H9 (cell line): Measurements from ENCODE around the gene MSI1. TPM values are rescaled to one million over a fixed set of nuclear protein-coding genes. Genes with fewer than 3 reads are reported as not detected.
A peak's percentile ranks its signal among the peaks of the same experiment; 100 is the strongest.

Experiments used
- DNase-seq: peaks from one replicate; pipeline ENCODE4 v3.0.0-alpha.2; 2017
- H2AFZ ChIP-seq: one replicate; pipeline ENCODE4 v1.6.1; 2013; ENCODE audit warnings: mild to moderate bottlenecking, low read length, control low read depth, moderate library complexity
- H2AK5ac ChIP-seq: 2 replicates; pipeline ENCODE4 v1.6.1; 2013; ENCODE audit warnings: low read length, control low read depth, mixed read lengths; ENCODE audit not compliant: insufficient read length
- H2BK120ac ChIP-seq: one replicate; pipeline ENCODE4 v1.6.1; 2013; ENCODE audit warnings: low read depth, mild to moderate bottlenecking, low read length, control low read depth, inconsistent platforms; ENCODE audit not compliant: poor library complexity, severe bottlenecking
- H2BK12ac ChIP-seq: 2 replicates; pipeline ENCODE4 v1.6.1; 2013; ENCODE audit warnings: low read length, control low read depth, mixed read lengths, low read depth; ENCODE audit not compliant: insufficient read length
- H2BK15ac ChIP-seq: 2 replicates; pipeline ENCODE4 v1.6.1; 2013; ENCODE audit warnings: low read depth, low read length, control low read depth
- H2BK20ac ChIP-seq: one replicate; pipeline ENCODE4 v1.6.1; 2013; ENCODE audit warnings: low read depth, mild to moderate bottlenecking, low read length, control low read depth, inconsistent platforms; ENCODE audit not compliant: poor library complexity, severe bottlenecking
- H2BK5ac ChIP-seq: 2 replicates; pipeline ENCODE4 v1.6.1; 2013; ENCODE audit warnings: low read length, control low read depth, mixed read lengths; ENCODE audit not compliant: insufficient read length
- H3K14ac ChIP-seq: 2 replicates; pipeline ENCODE4 v1.6.1; 2013; ENCODE audit warnings: low read length, control low read depth; ENCODE audit not compliant: insufficient read depth
- H3K18ac ChIP-seq: 2 replicates; pipeline ENCODE4 v1.6.1; 2013; ENCODE audit warnings: low read depth, mild to moderate bottlenecking, mixed read lengths, low read length, control low read depth; ENCODE audit not compliant: insufficient read length
- H3K23ac ChIP-seq: 2 replicates; pipeline ENCODE4 v1.6.1; 2013; ENCODE audit warnings: low read length, control low read depth, mixed read lengths, low read depth; ENCODE audit not compliant: insufficient read length
- H3K23me2 ChIP-seq: 2 replicates; pipeline ENCODE4 v1.6.1; 2013; ENCODE audit warnings: low read depth, mild to moderate bottlenecking, mixed read lengths, low read length, control low read depth; ENCODE audit not compliant: insufficient read length, poor library complexity, severe bottlenecking
- H3K27ac ChIP-seq: 2 replicates; pipeline ENCODE4 v1.5.1; 2013; ENCODE audit warnings: low read length, control low read depth, mixed read lengths, low read depth; ENCODE audit not compliant: insufficient read length
- H3K27me3 ChIP-seq: 2 replicates; pipeline ENCODE4 v1.6.1; 2013; ENCODE audit warnings: low read length, control low read depth, inconsistent platforms; ENCODE audit not compliant: insufficient read depth
- H3K4ac ChIP-seq: 2 replicates; pipeline ENCODE4 v1.6.1; 2013; ENCODE audit warnings: low read depth, mild to moderate bottlenecking, control low read depth, inconsistent platforms, low read length, moderate library complexity
- H3K4me1 ChIP-seq: 2 replicates; pipeline ENCODE4 v1.6.1; 2013; ENCODE audit warnings: low read length, control low read depth, inconsistent platforms; ENCODE audit not compliant: insufficient read depth
- H3K4me2 ChIP-seq: 2 replicates; pipeline ENCODE4 v1.6.1; 2013; ENCODE audit warnings: low read length, control low read depth, mixed read lengths; ENCODE audit not compliant: insufficient read length, insufficient read depth
- H3K56ac ChIP-seq: 2 replicates; pipeline ENCODE4 v1.6.1; 2013; ENCODE audit warnings: low read depth, mild to moderate bottlenecking, mixed read lengths, low read length, control low read depth; ENCODE audit not compliant: insufficient read length
- H3K79me1 ChIP-seq: 2 replicates; pipeline ENCODE4 v1.6.1; 2013; ENCODE audit warnings: low read depth, mild to moderate bottlenecking, moderate library complexity, low read length, control low read depth, inconsistent platforms; ENCODE audit not compliant: insufficient read depth, poor library complexity, severe bottlenecking
- H3K79me2 ChIP-seq: 2 replicates; pipeline ENCODE4 v1.6.1; 2013; ENCODE audit warnings: low read length, control low read depth, inconsistent platforms; ENCODE audit not compliant: insufficient read depth
- H3K9ac ChIP-seq: 2 replicates; pipeline ENCODE4 v1.6.1; 2013; ENCODE audit warnings: low read length, control low read depth, mixed read lengths; ENCODE audit not compliant: insufficient read length; ENCODE audit errors: extremely low read depth
- H3K9me3 ChIP-seq: one replicate; pipeline ENCODE4 v1.6.1; 2013; ENCODE audit warnings: low read depth, low read length, inconsistent platforms; ENCODE audit not compliant: control insufficient read depth
- H3T11ph ChIP-seq: one replicate; pipeline ENCODE4 v1.6.1; 2013; ENCODE audit warnings: mild to moderate bottlenecking, low read length, control low read depth, inconsistent platforms
- H4K20me1 ChIP-seq: one replicate; pipeline ENCODE4 v1.6.1; 2013; ENCODE audit not compliant: control insufficient read depth, insufficient read length, insufficient read depth
- H4K5ac ChIP-seq: 2 replicates; pipeline ENCODE4 v1.6.1; 2013; ENCODE audit warnings: low read depth, mild to moderate bottlenecking, mixed read lengths, low read length, control low read depth; ENCODE audit not compliant: insufficient read length
- H4K8ac ChIP-seq: replicated peaks from 2 replicates; pipeline ENCODE4 v1.6.1; 2013; ENCODE audit warnings: low read length, control low read depth, mixed read lengths, low read depth; ENCODE audit not compliant: insufficient read length
- H4K91ac ChIP-seq: 2 replicates; pipeline ENCODE4 v1.6.1; 2013; ENCODE audit warnings: low read depth, mild to moderate bottlenecking, moderate library complexity, mixed read lengths, low read length, control low read depth; ENCODE audit not compliant: insufficient read length
- H3K27ac Mint-ChIP-seq, 3 experiments: 2 replicates in 2 of 3; 3 replicates in 1 of 3; pipeline ENCODE4 v1.8.0; 2020 to 2021; ENCODE audit warnings: mixed read lengths in 3 of 3, mild to moderate bottlenecking in 1 of 3, moderate library complexity in 1 of 3
- H3K27me3 Mint-ChIP-seq: 2 replicates; pipeline ENCODE4 v1.8.0; 2021; ENCODE audit warnings: low read depth, mild to moderate bottlenecking, moderate library complexity, mixed read lengths
- H3K36me3 Mint-ChIP-seq, 3 experiments: 2 replicates in 2 of 3; 3 replicates in 1 of 3; pipeline ENCODE4 v1.8.0; 2020 to 2021; ENCODE audit warnings: low read depth in 3 of 3, mixed read lengths in 3 of 3; ENCODE audit not compliant: insufficient read depth in 1 of 3
- H3K4me1 Mint-ChIP-seq, 2 experiments: 2 replicates each; pipeline ENCODE4 v1.8.0; 2020; ENCODE audit warnings: mixed read lengths in 2 of 2
- H3K4me3 Mint-ChIP-seq, 2 experiments: 2 replicates in 1 of 2; 3 replicates in 1 of 2; pipeline ENCODE4 v1.8.0; 2020 to 2021; ENCODE audit warnings: mild to moderate bottlenecking in 2 of 2, mixed read lengths in 2 of 2, moderate library complexity in 1 of 2
- H3K9me3 Mint-ChIP-seq, 2 experiments: 2 replicates in 1 of 2; 3 replicates in 1 of 2; pipeline ENCODE4 v1.8.0; 2020; ENCODE audit warnings: mild to moderate bottlenecking in 2 of 2, mixed read lengths in 2 of 2, moderate library complexity in 1 of 2
- WGBS: extraction: QIAGEN DNeasy Blood & Tissue Kit; methylation state at CpG from one replicate; pipeline ENCODE4 v1.1.7; 2013; ENCODE audit warnings: missing lambda C conversion rate, low lambda C conversion rate, mixed read lengths; ENCODE audit not compliant: insufficient read length; ENCODE audit errors: extremely low coverage; 5-methylcytosine and 5-hydroxymethylcytosine counted together
- long read RNA-seq: library from polyadenylated mRNA; unstranded; transcript quantifications from one replicate; pipeline ENCODE4 v2.0.0, GENCODE V29; 2020
- total RNA-seq: library from RNA; stranded (reverse); gene quantifications from 2 replicates; pipeline ENCODE4 v1.2.1, GENCODE V29; 2021
- TF ChIP-seq, protein P1 (sequence below): fragments of 200-600 bp; sonication (generic); conservative IDR thresholded peaks from 3 replicates; pipeline ENCODE4 v1.8.0; 2021; ENCODE audit warnings: antibody characterized with exemption, mild to moderate bottlenecking

Gene MSI1
- total RNA-seq = 91.5 and 93.2 TPM in 2 replicates
- long read RNA-seq, partial matches to known transcripts = 20 of 28 reads
- long read RNA-seq, other reads (novel, unspliced or antisense) = 7 of 28 reads

DNA sequence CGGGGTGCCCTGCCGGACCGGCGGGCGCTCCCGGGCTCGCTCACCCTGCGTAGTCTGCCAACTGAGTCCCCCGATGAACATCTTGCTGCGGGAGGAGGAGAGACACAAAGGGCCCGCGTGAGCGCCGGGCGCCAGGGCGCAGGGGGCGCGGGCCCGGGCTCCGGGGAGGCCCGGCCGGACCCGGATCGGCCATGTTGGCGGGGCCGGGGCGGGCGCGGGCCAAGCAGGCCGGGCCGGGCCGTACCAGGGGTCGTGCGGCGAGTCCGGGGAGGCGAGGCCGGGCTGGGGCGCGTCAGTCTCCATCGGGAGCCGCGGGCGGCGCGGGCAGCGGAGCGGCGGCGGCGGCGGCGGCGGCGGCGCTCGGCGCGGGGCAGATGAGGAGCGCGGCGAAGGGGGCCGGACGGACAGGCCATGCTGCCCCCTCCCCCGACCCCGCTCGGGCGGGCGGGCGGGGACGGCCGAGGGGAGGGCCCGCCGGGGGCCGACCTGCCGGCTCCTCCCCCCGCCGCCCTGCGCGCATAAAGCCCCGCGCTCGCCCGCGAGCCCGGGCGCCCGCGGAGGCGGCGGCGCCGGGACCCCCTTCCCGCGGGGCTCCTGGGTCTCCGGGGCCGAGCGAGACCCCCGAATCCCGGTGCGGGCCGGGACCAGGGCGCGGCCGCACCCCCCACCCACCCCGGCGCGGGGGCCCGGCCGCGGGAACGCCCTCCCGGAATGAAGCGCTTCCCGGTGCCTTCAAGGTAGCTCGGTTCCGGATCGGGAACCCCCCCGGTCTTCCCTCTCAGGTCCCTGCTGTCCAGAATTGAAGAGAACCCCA lies at the start of gene MSI1:
Gene MSI1, minus strand, starts transcription at position 376 of the 814 bp plus-strand sequence. Its CDS starts 73 bp downstream, at position 303.
- no peak within 1 kb of the TSS for H2AK5ac ChIP-seq
- peak within 1 kb of the TSS; percentile 88 for H3K4me2 ChIP-seq
- H3K79me1 ChIP-seq = peaks cover 2% of the 10 kb centered on the region
- H3K4me1 ChIP-seq = peaks cover 15% of the 10 kb centered on the region; the same call in 1 of the 2 replicates
- H2BK12ac ChIP-seq = no peak within 1 kb of the TSS
- H3K14ac ChIP-seq = peak within 1 kb of the TSS; percentile 42; the same call in 1 of the 2 replicates
- peak within 1 kb of the TSS; percentile 50 for H3K18ac ChIP-seq
- H3K56ac ChIP-seq = no peak within 1 kb of the TSS
- peak within 1 kb of the TSS in 2 of 3 experiments; percentile 34 to 67; a peak in 5 of 7 replicates for H3K27ac Mint-ChIP-seq
- H4K91ac ChIP-seq = no peak within 1 kb of the TSS
- H3K79me2 ChIP-seq = no peaks in the 10 kb centered on the region
- H3K23ac ChIP-seq = no peak within 1 kb of the TSS
- H3K4me3 Mint-ChIP-seq = peak within 1 kb of the TSS; percentile 85 to 91
- H3K9ac ChIP-seq = peak within 1 kb of the TSS; percentile 10
- no peaks in the 10 kb centered on the region for H3K9me3 Mint-ChIP-seq
- H4K5ac ChIP-seq = no peak within 1 kb of the TSS
- no peak within 1 kb of the TSS for H2BK20ac ChIP-seq
- no peaks in the 10 kb centered on the region for H3K9me3 ChIP-seq
- WGBS = no CpG with 5 or more reads among the region's 119 CpGs
- no peak for DNase-seq
- H2BK5ac ChIP-seq = no peak within 1 kb of the TSS
- H2BK15ac ChIP-seq = no peak within 1 kb of the TSS
- TF ChIP-seq, protein P1, sequence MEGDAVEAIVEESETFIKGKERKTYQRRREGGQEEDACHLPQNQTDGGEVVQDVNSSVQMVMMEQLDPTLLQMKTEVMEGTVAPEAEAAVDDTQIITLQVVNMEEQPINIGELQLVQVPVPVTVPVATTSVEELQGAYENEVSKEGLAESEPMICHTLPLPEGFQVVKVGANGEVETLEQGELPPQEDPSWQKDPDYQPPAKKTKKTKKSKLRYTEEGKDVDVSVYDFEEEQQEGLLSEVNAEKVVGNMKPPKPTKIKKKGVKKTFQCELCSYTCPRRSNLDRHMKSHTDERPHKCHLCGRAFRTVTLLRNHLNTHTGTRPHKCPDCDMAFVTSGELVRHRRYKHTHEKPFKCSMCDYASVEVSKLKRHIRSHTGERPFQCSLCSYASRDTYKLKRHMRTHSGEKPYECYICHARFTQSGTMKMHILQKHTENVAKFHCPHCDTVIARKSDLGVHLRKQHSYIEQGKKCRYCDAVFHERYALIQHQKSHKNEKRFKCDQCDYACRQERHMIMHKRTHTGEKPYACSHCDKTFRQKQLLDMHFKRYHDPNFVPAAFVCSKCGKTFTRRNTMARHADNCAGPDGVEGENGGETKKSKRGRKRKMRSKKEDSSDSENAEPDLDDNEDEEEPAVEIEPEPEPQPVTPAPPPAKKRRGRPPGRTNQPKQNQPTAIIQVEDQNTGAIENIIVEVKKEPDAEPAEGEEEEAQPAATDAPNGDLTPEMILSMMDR = no peak
- H3K36me3 Mint-ChIP-seq = peaks cover 20 to 33% (median 31%) of the 10 kb centered on the region in 3 experiments
- H3T11ph ChIP-seq = no peak within 1 kb of the TSS
- H3K27ac ChIP-seq = no peak within 1 kb of the TSS
- no peak within 1 kb of the TSS for H3K4ac ChIP-seq
- H4K20me1 ChIP-seq = peaks cover 3% of the 10 kb centered on the region
- H3K27me3 Mint-ChIP-seq = peaks cover 44% of the 10 kb centered on the region
- peaks cover 17% of the 10 kb centered on the region for H3K23me2 ChIP-seq
- no peak within 1 kb of the TSS for H2BK120ac ChIP-seq
- no peak within 1 kb of the TSS for H4K8ac ChIP-seq
- H3K4me1 Mint-ChIP-seq = peaks cover 53 to 61% of the 10 kb centered on the region in 2 experiments
- H3K27me3 ChIP-seq = peaks cover 7% of the 10 kb centered on the region; the same call in 1 of the 2 replicates
- no peak within 1 kb of the TSS for H2AFZ ChIP-seq
